GM11168 (cell line): ENCODE data around the gene KDM6A.
"Not testable (repeated sequence)": the region's sequence is repeated elsewhere in the genome, so short reads cannot be mapped to it uniquely, and the experiment has no call there.

Experiments used
- in situ Hi-C: fragments of 300-500 bp; cut with MboI; formaldehyde crosslinking; loops from one replicate; pipeline ENCODE4 v1.12.0; 2022; ENCODE audit warnings: low sequenced_read_pairs; ENCODE audit not compliant: unreplicated experiment

Gene KDM6A

DNA sequence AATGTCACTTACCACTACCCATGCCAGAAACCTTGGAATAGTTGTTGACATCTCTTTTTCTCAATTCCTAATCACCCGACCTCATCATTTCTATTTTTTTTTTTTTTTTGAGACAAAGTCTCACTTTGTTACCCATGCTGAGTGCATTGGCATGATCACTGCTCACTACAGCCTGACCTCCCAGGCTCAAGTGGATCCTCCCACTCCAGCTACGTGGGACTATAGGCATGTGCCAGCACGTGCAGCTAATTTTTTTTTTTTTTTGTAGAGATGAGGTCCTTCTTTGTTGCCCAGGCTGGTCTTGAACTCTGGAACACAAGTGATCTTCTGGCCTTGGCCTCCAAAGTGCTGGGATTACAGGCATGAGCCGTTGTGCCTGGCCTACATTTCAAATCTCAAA is 12.0 kb downstream of the KDM6A start:
- in situ Hi-C loops = loop anchor here (10.0 kb wide), 1 partner anchor 190 kb away; no protein-coding TSS in a partner anchor

DNA sequence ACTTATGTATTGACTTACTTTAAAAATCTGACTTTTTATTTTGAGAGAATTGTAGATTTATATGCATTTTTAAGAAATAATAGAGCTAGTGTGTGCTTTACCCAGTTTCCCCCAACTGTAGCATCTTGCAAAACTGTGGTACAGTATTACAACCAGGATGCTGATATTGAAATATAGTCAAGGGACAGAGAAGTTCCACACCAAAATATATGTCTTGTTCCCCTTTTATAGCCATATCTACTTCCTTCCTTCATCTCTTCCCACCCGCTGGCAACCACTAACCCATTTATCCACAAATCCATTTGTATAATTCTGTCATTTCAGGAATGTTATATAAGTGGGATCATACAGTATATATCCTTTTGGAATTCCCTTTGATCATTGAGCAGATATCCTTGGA is 16.8 kb downstream of the KDM6A start:
- in situ Hi-C loops = loop anchor here (10.0 kb wide), 1 partner anchor 185 kb away; no protein-coding TSS in a partner anchor

DNA sequence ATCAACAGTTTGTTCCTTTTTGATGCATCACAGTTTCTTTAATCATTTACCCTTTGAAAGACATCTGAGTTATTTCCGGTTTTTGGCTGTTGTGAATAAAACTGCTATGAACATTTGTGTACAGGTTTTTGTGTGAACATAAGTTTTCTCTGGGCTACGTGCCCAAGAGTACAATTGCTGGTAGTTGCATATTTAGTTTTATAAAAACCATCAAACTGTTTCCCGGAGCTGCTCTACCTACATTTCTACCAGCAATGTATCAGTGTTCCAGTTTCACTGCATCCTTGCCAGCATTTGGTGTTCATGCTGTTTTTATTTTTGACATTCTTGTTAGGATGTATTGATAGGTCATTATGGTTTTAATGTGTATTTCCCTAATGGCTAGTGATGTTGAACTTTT is 17.3 kb downstream of the KDM6A start:
- in situ Hi-C loops = no loop called here

DNA sequence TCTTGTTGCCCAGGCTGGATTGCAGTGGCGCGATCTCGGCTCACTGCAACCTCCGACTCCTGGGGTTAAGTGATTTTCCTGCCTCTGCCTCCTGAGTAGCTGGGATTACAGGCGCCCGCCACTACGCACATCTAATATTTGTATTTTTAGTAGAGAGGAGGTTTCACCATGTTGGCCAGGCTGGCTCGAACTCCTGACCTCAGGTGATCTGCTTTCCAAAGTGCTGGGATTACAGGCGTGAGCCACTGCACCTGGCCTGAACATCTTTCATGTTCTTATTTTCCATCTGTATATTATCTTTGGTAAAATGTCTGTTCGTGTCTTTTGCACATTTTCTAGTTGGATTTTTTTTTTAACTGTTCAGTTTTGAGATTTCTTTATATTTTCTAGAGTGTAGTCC is 17.7 kb downstream of the KDM6A start:
- in situ Hi-C loops = not testable (repeated sequence)

DNA sequence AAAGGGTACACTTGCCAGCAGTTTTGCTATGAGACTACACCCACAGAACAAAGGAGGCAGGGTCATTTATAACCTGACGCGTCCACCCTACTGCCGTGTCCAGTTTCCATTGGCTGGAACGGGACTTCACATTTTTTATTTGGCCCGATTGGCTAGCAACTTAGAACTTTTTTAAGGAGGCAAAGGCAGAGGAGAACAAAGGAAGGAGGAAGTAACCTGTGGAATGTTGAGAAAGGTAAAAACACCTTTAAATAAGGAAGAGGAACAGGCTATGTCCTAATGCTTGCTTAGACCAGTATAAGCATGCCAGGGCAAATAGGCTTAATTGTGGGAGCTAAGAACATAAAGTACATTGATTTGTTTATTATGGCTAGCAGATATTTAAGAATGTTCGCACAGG is 18.7 kb downstream of the KDM6A start:
- in situ Hi-C loops = no loop called here

DNA sequence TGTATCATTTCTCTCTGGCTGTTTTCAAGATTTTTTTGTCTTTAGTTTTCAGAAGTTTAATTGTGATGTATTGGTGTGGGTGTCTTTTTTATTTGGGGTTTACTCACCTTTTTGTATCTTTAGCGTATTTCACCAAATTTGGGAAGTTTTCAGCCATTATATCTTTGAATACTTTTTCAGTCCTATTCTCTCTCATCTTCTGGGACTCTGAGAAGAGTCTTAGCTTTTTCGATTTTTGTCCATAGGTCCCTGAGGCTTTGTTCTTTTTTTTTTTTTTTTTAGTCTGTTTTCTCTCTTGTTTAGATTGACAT is 23.8 kb downstream of the KDM6A start:
- in situ Hi-C loops = no loop called here

DNA sequence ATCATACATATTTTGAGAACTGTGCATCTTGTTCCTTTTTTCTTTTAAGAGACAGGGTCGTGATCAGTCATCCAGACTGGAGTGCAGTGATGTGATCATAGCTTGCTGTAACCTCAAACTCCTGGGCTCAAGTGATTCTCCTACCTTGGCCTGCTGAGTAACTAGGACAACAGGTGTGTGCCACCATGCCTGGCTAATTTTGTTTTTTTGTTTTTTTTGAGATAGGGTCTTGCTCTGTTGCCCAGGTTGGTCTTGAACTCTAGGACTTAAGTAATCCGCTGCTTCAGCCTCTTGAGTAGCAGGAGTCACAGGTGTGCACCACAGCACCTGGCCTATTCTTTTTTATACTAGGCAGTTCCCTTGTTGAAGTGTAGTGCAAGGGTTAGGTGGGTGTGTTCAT is 24.6 kb downstream of the KDM6A start:
- in situ Hi-C loops = no loop called here

DNA sequence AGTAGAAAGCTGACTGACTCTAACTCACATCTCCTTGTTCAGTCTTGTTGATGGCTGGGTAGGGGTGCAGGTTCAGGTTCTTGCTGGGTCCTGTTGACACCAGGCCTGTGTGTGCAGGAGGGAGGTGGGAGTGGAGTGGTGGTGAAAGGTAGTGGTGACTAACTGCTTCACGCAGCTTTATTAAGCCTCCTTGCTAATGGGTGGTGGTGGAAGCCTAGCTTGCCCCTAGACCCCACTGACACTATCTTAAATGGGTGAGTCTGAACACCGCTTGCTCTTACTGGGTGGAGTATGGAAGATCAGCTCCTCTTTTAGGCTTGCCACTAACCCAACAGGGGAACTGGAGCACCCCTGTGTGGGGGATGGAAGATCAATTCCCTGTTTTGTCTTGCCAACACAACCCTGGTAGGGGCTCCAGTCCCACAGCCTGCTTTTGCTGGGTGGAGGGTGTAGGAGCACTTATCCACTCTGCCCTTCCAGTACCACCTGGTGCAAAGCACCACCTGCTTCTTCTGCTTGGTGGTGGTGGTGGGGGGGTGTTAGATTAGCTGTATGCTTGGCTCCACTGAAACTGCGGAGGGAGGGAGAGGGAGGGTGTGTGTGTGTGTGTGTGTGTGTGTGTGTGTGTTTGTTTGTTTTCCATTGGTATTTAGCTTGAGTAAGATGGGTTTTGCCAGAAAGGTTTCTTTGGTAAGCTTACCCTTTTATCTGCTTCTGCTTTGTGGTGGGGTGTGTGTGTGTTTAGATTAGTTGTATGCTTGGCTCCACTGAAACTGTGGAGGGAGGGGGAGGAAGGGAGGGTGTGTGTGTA is 25.6 kb downstream of the KDM6A start:
- in situ Hi-C loops = no loop called here

DNA sequence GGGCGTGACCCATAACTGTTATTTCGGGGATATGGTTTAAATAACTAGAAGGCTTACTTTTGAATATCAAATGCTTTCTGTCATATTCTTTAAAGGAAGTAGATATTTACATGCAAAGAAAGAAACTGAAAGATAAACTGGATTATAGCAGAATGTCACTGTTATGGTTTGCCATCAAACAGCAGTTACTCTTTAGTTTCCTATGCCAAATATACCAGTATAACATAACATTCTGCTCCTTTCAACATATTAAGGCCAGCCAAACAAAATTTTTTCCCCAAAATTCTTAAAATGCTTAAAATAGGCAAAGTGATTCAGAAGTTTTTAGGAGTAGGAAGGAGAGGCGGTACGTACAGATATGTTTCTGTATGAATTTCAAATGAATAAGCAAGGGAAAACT is 27.0 kb downstream of the KDM6A start:
- in situ Hi-C loops = no loop called here

DNA sequence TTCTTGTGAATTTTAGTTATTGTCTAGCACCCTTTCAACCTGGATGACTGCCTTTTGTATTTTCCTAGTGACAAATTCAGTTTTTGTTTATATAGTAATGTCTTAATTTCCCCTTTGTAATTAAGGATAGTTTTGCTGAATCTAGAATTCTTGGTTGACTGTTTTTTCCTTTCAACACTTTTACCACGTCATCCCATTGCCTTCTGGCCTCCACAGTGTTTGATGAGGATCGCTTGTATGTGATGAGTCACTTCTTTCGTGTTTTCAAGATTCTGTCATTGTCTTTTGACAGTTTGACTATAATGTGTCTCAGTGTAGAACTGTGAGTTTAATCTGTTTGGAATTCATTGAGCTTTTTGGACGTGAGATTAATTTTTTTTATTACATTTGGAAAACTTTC is 30.1 kb downstream of the KDM6A start:
- in situ Hi-C loops = no loop called here

DNA sequence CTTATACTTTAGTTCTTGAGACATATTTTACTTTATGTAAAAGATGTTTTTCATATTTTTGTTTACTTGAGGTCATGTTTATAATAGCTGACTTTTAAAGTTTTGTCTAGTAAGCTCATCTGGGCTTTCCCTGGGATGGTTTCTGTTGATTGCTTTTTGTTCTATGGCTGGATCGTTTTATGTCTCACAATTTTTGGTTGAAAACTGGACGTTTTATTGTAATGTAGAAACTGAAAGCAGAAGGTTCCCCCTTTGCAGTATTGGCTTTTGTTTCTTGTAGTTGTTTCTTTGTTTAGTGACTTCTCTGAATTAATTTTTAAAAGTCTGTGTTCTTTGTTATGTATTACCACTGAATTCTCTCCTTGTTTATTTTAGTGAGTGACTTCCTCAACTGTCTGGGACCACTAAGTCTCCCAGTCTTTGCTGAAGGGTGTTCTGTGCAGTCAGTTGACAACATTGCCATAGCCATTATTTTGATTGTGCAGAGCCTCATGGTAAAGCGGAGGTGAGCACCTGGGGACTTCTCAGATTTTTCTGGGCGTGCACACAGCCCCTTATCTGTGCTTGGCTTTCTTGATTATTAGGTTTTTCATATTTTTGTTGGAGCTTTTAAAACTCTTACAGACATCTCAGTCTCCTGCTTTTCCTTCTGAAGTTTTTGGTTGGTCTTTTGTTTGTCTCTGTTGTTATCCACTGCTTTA is 31.0 kb downstream of the KDM6A start:
- in situ Hi-C loops = no loop called here

DNA sequence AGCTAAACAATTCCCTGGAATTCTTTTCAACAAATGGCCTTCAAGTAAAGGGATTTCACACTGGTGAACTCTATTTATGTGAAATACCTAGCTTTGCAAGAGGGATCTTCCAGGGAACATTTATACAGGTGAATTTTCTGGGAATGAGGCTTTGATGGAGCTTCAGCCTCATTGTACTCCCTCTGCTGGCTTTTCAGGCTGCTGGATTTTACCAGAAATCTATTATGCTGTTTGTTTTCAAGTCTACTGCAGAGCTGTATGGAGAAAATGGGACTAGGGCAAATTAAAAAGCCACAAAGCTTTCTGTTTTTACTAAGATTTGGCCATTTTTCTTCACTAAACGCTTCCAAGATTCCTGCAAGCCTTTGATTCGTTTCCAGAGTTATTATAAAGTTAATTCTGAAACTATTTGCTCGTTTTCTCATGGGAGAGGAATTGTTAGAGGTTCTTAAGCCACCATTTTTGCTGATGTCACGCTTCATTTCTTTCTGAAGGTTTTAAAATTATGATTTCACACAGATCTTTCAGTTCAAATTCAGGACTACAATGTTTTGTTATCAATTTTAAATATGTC is 31.6 kb downstream of the KDM6A start:
- in situ Hi-C loops = no loop called here

DNA sequence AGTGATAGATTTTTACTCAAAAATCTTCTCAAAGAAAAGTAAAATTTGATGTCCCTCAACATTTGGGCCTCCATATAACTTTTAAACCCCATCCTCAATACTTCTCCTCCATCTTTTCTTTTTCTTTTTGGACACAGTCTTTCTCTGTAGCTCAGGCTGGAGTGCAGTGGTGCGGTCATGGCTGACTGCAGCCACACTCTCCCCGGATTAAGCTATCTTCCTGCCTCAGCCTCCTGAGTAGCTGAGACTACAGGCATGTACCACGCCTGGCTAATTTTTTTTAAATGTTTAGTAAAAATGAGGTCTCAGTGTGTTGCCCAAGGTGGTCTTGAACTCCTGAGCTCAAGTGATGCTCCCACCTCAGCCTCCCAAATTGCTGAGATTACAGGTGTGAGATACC is 33.1 kb downstream of the KDM6A start:
- in situ Hi-C loops = no loop called here

DNA sequence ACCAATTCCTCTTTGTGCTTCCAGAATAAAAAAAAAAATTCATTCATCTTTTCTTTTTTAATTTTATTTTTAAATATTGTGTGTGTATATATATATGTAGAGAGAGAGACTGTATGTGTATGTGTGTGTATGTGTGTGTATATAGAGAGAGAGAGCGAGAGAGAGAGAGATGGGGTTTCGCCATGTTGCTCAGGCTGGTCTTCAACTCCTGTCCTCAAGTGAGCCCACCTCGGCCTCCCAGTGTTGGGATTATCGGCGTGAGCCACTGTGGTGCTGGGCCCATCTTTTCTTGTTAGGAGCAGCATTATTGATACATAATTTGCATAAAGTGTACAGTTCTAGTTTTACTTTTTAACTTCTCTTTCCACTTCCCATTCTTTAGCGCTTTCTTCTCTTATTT is 33.6 kb downstream of the KDM6A start:
- in situ Hi-C loops = no loop called here

DNA sequence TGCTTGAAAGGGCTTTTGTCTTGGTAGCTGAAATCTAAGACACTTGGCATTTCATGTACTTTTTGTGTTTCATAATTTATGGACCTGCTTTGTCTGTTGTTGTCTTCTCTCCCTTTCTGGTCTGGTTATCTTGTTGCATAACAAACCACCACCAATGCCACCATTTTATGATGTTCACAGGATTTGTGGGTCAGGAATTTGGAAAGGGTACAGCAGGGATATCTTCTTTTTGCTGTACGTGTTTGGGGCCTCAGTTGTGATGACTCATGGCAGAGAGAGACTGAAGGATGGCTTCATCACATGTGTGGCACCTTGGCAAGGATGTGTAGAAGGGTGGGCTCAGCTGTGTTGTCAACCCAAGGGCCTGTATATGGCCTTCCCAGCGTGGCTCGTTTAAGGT is 35.2 kb downstream of the KDM6A start:
- in situ Hi-C loops = no loop called here

DNA sequence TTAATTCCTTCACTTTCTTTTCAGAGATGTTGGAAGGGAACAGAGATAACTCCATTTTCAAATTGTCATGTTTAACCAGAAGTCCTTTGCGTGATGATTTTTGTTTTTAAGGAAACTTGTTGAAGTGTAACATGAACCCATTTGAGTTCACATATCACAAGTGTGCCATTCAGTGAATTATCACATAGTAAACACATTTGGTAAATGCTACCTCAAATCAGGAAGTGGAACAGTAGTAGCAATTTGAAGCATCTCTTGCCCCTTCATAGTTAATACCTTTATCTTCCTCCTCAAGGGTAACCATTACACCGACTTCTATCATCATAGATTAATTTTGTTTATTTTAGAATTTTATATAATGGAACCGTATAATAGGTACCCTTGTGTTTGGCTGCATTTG is 35.8 kb downstream of the KDM6A start:
- in situ Hi-C loops = no loop called here

DNA sequence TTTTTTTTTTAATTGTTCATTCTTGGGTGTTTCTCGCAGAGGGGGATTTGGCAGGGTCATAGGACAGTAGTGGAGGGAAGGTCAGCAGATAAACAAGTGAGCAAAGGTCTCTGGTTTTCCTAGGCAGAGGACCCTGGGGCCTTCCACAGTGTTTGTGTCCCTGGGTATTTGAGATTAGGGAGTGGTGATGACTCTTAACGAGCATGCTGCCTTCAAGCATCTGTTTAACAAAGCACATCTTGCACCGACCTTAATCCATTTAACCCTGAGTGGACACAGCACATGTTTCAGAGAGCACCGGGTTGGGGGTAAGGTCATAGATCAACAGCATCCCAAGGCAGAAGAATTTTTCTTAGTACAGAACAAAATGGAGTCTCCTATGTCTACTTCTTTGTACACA is 37.5 kb downstream of the KDM6A start:
- in situ Hi-C loops = not testable (repeated sequence)

DNA sequence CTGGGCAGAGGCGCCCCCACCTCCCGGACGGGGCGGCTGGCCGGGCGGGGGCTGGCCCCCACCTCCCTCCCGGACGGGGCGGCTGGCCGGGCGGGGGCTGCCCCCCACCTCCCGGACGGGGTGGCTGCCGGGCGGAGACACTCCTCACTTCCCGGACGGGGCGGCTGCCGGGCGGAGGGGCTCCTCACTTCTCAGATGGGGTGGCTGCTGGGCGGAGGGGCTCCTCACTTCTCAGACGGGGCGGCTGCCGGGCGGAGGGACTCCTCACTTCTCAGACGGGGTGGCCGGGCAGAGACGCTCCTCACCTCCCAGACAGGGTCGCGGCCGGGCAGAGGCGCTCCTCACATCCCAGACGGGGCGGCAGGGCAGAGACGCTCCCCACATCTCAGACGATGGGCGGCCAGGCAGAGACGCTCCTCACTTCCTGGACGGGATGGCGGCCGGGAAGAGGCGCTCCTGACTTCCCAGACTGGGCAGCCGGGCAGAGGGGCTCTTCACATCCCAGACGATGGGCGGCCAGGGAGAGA is 38.1 kb downstream of the KDM6A start:
- in situ Hi-C loops = not testable (repeated sequence)

DNA sequence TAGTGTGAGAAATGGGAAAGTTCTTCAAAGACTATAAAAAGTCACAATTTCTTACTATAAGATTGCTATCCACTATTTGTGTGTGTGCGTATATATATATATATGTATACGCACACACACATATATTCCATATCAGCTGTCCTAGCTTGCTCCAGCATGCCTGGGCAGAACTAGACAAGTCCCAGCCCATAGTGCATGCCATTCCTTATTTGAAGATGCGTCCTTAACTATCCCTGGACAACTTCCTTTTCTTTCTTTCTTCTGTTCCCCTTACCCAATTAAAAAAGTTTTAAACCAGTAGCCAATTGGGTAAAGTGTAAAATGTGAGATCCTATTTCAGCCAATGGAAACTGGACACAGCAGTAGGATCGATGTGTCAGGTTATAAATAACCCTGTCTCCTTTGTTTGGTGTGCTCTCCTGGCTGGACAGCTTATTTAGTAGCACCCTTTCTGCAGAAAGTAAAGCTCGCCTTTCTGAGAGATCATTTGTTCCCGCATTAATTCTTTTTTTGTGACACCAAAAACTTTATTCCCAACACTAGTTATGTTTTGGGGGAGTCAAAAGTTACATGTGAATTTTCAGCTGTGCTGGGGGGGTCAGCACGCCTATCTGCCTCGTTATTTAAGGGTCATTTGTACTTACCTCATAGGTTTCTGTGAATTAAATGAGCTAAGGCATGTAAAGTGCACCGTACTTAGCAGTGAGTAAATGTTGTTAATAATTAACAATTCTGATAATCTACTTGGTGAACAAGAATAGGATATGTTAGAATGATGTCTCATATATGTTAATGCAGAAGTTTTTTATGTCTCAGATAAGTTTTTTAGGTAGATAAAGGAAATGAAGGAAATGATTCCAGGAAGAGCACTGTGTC is 40.9 kb downstream of the KDM6A start:
- in situ Hi-C loops = no loop called here

DNA sequence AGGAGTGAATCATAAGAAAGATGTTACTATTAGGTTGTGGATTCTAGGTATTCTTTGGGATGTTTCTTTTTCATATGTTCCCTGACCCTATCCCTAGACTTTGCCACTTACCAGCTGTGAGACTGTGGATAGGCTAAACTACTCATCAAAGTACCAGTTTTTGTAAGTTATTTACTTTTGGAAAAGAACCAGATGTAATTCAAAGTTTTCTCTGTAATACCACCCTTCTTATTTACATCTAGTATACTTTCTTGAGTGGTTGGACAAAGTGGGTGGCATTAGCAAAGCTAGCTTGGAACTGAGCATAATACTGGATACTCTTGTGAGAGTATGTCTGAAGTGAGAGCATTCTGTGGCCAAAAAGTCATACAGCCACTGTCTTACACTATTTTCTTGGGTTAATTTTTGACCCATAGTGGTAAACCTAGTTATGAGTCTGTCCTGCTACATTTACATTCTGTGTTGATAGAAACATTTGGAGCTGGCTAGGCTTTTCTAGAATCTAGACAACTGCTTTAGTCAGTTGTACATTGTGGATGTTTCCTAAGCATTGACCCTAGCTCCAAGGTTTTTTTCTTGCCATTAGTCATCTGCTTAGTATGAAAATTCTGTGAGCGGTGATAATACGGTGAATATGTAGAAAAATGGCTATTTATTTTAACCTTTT is 41.7 kb downstream of the KDM6A start:
- in situ Hi-C loops = no loop called here
